ENCODE data around the gene AMER2. TPM values are rescaled to one million over a fixed set of nuclear protein-coding genes. Genes with fewer than 3 reads are reported as not detected.

Gene AMER2
- total and polyA plus RNA-seq, 11 donors, result not detected

DNA sequence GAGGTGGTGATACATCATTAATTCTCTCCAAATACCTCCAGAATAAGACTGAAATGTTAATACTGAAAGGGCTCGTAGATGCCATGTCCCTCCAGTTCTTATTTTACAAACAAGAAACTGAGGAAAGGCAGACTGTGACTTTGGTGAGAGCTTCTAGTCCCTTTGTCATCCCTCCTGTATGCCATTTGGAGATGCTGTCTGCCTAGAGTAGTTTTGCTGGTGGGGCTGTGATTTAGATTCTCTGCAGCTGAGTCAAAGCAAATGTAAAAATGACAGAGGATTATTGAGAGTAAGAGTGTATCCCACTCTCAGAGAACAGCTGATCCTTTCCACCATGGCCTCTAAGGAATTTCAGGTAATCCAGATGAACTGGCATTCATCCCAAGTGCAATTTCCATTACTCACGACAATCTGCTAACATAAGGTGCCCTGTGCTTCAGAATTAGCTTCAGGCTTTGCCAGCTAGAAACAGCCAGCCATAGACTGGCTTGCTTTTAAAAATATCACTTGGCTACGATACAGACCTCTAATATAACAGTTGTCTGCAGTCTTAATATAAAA lies 59.3 kb downstream of the AMER2 start:
- H3K27ac ChIP-seq, result no peak overlapping the region
- H3K9me3 ChIP-seq, result peaks cover 0 to 6% (median 0%) of the 10 kb centered on the region in 12 donors
- intact Hi-C loops (cut with DNase I), result loop anchor here in 9 of 10 donors (5.0 to 10.0 kb wide), 4 partner anchors 105 to 115 kb away; no protein-coding TSS in a partner anchor
- DNase-seq (no peak), ATAC-seq (no peak)
- no peak overlapping the region for H3K4me3 ChIP-seq
- H3K36me3 ChIP-seq, result no peaks in the 10 kb centered on the region
- TF ChIP-seq, protein P1, sequence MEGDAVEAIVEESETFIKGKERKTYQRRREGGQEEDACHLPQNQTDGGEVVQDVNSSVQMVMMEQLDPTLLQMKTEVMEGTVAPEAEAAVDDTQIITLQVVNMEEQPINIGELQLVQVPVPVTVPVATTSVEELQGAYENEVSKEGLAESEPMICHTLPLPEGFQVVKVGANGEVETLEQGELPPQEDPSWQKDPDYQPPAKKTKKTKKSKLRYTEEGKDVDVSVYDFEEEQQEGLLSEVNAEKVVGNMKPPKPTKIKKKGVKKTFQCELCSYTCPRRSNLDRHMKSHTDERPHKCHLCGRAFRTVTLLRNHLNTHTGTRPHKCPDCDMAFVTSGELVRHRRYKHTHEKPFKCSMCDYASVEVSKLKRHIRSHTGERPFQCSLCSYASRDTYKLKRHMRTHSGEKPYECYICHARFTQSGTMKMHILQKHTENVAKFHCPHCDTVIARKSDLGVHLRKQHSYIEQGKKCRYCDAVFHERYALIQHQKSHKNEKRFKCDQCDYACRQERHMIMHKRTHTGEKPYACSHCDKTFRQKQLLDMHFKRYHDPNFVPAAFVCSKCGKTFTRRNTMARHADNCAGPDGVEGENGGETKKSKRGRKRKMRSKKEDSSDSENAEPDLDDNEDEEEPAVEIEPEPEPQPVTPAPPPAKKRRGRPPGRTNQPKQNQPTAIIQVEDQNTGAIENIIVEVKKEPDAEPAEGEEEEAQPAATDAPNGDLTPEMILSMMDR (IDR thresholded peaks at IDR 0.05), result no peak
- TF ChIP-seq POLR2A (IDR thresholded peaks at IDR 0.05), result no peak
- 50 to 68% (median 59%) methylated on average over 2 to 3 of the region's 3 CpGs for WGBS, 4 donors
- H3K4me1 ChIP-seq, result no peaks in the 10 kb centered on the region
- peaks cover 0 to 25% (median 9%) of the 10 kb centered on the region in 9 donors for H3K27me3 ChIP-seq

Other genes with a start within 250 kb of the AMER2 start
- gene PABPC3, start 76.2 kb downstream of the AMER2 start, total RNA-seq, result under 1 TPM in 3 of 9 donors, not detected in 6; 0.07 to 0.16 (median 0.08) TPM
- gene PABPC3, start 76.2 kb downstream of the AMER2 start, polyA plus RNA-seq, result under 1 TPM in 1 of 2 donors, not detected in 1; 0.03 TPM
- 10 to 100 TPM; 15.6 to 21.5 (median 17.6) TPM for gene MTMR6, start 115.2 kb upstream of the AMER2 start, total RNA-seq
- gene MTMR6, start 115.2 kb upstream of the AMER2 start, polyA plus RNA-seq, result 10 to 100 TPM in 1 of 2 donors, 1 to 10 TPM in 1; 3.4 to 16.7 TPM
- 10 to 100 TPM; 18.3 to 39.1 (median 24.4) TPM for gene NUP58, start 129.3 kb upstream of the AMER2 start, total RNA-seq
- gene NUP58, start 129.3 kb upstream of the AMER2 start, polyA plus RNA-seq, result 10 to 100 TPM in 1 of 2 donors, 1 to 10 TPM in 1; 7.0 to 20.1 TPM
- gene ATP8A2, start 199.7 kb upstream of the AMER2 start, total RNA-seq, result under 1 TPM in 7 of 9 donors, not detected in 2; 0.02 to 0.29 (median 0.05) TPM
- under 1 TPM; 0.01 to 0.04 TPM for gene ATP8A2, start 199.7 kb upstream of the AMER2 start, polyA plus RNA-seq

All from heart left ventricle (tissue), 16 donors.